AG08395 (cell line): ENCODE results near the gene FGGY.

Source experiments
- DNase-seq: peaks from one replicate; pipeline ENCODE4 v3.0.0; 2012; ENCODE audit warnings: mixed read lengths, low spot score

The FGGY gene

DNA sequence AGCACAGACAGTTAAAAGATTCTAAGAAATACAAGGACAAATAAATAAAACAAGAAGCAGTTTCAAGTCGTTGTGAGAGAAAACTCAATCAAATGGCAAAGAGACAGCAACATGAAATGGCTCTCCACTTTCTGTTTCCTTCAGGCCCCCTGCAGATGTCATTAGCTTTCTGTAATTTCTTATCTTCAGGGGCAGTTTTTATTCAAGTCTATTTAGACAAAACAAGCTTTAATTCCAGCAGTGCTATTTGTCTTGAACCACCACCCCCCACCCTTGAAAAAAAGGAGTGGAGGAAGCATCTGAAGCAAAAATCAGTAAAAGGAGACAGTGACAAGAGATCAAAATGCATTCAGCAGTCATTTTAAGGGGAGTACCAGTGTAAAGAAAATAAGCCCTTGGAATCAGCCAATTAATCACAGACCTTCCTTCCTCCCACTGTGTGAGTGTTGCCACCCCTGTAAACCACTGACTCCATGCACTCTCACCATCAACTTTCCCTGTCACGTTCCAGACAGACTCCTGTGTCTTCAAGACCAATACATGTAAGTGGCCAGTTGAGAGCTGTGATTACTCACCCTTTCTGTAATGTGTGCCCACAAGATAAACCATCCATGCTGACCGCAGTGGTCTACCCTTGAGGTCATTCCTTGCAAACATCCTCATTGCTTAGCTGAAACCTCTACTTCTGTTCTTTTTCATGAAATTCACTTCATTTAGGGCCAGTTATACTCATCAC is 381.8 kb downstream of the FGGY start:
- peak; percentile 83 for DNase-seq

DNA sequence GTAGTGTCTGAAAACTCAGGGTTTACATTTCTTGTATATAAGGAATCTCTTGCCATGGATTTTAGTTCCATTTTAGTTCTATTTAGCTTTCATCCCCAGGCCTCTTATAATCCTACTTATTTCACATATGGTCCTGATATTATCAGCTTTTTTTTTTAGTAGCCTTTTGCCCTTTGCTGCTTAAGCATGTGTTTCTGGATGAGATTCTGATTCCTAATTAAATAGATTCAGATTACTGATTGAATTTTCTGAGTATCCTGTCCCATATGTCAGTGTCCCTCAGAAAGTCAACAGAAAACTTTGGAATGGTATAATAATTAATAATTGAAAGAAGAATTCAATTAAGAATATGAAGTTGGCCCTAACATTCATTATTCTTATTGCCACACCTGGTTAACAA is 383.1 kb downstream of the FGGY start:
- no peak for DNase-seq

DNA sequence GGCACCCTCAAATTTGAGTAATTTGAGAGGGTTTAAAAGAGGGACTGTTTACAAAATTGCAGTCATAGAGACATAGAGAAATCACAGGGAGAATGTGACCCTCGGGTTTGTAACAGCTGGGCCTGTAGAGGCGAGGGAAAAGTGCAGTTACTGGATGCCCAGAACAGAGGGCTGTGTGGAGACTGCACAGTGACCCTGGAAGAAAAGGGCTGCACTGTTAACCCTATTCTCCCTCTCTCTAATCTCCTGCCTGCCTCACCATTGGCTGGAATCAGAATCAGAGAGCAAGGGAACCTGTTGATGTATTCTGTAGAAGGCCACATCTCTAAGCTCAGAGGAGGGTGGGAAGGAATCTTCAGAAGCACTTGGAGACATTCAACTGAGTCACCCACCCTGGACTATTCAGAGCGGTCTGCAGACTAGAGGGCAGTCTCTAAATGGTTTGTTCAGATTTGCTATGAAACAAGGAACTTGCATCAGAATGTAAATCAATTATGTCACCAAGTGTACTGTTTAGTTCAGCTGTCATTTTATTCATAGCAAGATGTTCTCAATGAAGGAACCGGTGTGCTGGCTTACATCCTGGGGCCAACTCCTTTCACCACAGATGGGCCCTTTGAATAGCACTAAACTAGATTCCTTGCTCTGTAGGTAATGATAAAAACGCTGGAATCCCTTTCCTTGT is 385.6 kb downstream of the FGGY start:
- DNase-seq, result no peak

DNA sequence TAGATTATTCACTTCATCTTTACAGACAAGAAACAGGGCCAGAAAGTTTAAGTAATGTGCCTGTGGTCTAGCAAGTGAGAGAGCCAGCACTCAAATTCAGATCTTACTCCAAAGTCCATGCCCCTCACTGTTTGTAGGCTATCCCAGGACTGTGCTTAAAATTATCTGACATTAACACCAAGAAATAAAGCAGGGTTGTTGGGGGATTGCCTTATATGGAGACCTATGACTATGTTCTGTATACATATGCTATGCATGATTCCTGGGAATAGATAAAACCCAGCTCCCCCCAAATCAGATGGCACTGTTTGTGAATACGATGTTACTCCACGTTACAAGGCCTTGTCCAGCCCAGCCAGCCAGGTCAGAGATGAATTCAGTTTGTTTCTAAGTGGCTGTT is 386.3 kb downstream of the FGGY start:
- DNase-seq, result no peak

DNA sequence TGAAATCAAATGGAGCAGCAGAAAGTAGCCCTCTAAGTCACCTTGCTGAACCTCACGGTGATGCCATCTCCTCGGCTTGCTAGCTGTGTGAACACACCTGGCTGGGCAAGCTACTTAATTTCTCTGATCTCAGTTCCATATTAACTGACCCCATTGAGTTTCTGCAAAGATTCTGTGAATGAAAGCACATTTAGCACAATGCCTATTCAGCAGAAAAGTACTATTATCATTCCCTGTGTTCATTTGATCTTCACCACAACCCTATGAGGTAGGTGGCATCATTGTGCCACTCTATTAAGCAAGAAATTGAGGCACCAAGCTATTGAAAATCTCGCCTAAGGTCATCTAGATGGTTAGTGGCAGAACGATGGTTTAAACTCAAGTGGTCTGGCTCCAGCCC is 387.8 kb downstream of the FGGY start:
- DNase-seq, result no peak

DNA sequence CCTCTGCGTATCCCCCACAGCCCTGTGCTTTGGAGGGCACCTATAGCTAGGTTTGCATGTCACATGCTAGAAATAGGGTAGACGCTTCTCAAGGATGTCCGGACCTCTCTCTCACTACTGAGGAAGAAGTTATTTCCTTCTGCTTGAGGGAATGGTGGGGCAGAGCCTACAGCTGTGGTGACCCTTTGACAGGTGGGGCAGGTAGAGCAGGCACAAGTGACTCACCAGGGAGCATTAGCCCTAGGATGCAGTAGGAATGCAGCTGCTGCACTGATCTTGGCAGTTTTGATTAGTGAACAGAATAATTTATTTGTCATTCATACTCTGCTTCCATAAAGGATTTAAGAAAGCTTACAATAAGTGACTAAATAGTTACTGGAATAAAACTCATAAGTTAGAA is 388.2 kb downstream of the FGGY start:
- no peak for DNase-seq

DNA sequence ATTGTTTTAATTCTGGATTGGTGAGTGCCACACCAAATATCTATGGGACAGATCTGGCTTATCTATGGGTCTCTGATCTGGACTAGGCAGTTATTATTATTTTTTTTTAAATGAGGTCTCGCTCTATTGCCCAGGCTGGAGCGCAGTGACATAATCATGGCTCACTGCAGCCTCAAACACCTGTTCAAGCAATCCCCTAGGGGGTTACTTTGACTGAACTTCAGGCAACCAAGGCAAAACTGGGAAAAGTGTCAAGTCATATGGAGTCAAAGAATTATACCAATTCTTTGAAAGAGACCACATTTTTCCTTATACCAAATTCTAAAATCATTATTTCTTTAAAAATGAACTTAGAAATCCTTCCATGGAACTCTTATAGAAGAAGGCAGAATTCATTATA is 388.8 kb downstream of the FGGY start:
- DNase-seq, result no peak

DNA sequence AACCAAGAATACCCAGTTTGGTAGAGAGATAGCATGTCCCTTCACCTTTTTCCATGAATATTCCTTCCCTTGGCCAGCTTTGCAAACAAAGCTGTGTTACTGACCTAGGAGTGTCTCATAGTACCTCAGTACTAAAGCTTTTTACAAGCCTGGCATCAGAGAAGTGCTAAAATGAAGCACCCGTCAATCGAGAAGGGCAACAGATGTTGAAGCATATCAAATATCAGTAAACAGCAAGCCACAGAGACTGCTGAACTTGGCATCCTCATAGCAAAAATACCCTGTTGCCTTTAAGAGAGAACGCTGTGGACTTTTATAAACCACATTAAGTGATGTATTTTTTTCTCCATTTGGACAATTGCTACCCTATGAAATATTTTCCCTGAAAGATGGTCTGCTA is 389.3 kb downstream of the FGGY start:
- DNase-seq, result no peak

DNA sequence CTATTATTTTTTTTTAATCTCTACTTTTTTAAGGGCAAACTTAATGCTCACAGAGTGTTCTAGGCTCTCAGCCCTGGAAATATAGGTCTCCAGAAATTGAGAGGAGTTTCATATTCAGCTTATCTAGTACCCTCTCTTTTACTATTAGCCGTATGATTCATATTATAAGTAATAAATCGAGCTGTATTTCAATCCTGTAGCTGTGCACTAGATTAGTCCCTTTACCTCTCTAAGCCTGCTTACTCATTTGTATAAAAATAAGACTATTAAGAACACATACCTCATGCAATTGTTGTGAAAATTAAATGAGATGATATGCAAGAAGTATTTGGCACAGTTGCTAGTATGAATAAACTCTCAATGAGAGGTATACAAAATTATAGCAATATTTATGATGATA is 389.7 kb downstream of the FGGY start:
- DNase-seq, result no peak

DNA sequence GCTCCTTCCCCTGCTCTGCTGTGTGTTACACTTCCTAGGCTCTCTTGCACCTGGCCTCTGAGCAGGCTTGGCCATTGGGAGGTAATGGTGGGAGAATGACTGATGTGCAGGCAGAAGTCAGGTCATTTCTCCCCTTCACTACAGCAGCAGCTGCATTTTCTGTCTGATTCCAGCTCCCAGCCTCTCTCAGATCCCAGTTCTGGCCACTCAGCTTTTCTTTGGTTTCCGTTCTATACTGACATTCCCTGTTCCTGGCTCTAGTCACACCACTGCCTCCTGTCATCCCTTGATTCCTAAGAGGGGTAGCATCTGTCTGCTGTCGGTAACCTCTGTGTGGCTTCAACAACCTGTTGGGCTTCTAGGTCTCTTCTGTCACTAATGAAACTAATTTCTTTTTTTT is 390.2 kb downstream of the FGGY start:
- DNase-seq, result no peak

DNA sequence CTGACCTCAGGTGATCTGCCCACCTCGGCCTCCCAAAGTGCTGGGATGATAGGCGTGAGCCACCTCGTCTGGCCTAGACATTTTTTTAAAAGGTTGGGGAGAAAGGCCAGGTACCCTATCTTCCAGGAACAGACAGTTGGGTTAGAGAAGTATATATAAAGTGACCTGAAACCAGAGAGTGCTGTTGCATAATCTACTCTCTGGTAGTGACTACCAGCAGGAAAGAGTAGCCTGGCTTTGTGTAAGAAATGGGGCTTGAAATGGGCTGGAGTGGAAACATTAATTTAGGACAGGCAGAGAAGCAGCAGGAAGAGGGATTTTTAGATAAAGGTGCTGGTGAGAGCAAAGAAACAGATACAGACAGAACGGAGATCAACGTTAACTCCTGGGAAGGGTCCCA is 392.1 kb downstream of the FGGY start:
- no peak for DNase-seq

DNA sequence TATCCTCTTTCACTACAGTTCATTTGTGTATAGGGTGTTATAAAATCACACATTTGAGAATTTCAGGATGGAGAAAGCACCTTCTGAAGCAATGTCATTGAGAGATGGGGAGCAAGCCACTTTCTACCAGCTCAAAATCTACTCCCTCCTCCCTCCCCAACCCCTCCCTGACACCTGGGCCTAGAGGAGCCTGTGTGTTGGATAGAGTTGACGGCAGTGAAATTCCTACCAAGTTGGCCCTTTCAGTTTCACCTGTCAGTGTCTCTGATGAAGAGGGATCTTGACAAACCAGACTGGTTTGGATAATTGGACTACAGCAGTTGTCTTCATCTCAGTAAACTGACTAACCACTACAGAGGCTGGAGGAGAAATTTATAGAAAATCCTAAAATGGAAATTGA is 392.8 kb downstream of the FGGY start:
- DNase-seq, result no peak

DNA sequence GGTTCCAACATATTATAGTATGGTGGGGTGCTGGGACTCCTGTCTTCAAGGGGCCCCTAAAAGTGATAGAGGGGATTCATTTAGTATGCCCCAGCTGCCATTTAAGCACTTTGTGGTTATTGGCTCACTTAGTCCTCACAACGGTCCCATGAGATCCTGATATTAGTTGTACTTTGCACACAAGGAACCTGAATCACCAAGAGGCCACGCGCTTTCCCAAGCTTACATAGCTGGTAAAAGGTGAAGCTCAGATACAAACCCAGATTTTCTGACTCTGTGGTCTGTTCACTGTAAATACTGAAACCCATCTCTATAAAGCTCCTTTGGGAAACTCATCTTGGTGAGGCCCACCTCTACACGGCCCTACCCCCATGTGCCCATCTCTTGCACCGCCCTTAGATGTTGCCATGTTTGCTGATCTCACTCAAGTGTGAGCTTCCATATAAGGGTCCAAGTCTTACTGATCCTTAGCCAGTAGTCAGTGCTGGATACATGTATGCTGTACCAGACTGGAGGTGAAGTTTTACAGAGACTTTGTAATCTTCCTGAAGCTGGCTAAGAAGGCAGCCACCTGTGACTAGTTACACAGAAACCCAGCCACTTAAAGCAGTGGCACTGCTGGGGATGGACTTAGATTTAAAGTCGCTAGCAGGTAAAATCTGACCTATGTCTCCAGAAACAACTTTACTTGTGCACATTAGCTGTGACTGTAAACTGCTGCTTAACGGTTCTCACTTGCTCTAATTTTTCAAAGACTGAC is 393.5 kb downstream of the FGGY start:
- no peak for DNase-seq

DNA sequence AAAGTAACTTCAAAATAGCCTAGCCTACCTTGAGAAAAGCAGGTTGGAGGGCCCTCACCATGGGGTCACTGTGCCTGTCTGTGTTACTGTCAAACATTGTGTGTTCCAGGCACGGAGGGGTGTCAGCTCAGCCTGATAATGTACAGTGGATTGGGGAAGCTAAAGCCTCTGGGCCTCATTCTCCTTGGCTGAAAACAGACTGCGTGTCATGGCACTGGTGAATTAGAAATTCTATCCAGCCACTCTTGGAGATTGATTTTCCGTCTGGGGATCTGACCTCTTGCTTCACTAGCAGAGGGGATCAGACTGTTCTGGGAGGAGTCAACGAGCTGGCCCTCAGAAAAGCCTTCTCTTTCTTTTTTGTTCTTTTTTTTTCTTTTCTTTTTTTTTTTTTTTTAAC is 394.4 kb downstream of the FGGY start:
- peak; percentile 20 for DNase-seq

DNA sequence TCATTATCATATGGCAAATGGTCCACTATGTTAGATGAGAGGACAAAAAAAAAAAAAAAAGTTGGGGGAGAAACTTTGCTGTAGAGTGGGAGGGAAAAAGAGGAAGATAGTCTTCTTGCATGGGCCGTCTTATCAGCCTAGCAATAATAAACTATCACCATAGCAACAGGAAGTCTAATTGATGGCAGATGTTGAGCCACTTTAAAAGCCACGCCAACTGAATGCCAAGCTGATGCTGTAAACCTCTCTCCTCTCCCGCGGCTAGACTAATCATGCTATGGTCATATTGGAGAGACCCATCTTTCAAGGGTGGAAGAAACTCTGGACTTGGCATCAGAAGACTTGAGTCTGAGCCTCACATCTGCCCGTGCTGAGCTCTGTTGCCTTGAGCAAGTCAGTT is 395.7 kb downstream of the FGGY start:
- DNase-seq, result peak; percentile 92

DNA sequence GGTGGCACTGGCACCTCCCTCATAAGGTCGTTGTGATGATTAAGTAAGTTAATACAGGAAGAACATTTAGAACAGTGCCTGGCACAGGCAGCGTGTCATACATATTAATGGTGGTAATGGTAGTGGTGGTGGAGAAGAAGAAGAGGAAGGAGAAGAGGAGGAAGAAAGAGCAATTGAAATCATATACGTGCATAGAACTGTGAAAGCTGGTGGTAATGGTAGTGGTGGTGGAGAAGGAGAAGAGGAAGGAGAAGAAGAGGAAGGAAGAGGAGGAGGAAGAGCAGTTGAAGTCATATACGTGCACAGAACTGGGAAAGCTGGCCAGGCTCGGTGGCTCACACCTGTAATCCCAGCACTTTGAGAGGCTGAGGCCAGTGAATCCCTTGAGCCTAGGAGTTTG is 396.5 kb downstream of the FGGY start:
- DNase-seq, result no peak

DNA sequence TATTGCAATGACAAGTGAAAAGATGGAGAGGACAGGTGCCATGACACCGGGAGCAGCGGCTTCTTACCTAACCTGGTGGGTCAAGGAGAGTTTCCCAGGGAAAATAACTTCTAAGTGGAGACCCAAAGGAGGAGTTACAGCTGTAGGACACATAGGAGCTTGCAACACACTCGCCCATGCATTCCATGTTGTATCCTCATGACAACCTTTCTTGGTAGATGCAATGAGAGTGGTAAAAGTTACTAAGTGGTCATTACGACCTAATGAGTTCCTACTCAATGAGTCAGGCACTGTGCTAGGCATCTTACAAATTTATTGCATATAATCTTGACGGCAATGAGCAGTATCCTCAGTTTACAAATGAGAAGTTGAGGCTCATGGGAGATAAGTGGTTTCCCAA is 398.4 kb downstream of the FGGY start:
- no peak for DNase-seq

DNA sequence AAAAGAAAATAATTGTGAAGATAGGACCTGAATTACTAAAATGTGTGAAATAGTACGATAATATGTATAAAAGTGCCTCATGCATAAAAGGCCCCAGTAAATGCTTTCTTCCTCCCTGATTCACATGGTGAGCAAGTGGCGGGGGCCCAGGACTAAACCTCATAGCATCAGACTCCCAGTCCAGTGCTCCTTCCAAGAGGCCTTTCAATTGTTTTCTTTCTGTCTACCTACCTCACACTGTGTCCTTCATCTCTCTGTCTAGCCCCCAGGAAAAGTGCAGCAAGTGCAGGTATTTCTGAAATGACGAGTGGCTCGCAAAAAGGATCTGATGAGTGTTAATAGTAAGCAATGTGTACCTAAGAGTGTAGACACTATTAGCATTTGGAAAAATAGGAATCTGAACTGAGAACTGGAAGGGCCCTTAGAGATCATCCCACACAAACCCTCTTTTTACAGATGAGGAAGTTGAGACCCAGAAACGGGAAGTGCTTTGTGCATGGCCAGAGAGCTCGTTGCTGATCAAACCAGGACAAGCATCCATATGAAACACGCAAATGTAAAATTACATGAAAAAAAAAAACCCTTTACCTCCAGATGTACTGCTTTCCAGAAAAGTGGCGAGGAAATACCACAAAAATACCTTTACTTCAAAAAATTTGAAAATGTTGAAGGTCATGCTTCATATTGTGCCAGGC is 399.7 kb downstream of the FGGY start:
- DNase-seq, result no peak

DNA sequence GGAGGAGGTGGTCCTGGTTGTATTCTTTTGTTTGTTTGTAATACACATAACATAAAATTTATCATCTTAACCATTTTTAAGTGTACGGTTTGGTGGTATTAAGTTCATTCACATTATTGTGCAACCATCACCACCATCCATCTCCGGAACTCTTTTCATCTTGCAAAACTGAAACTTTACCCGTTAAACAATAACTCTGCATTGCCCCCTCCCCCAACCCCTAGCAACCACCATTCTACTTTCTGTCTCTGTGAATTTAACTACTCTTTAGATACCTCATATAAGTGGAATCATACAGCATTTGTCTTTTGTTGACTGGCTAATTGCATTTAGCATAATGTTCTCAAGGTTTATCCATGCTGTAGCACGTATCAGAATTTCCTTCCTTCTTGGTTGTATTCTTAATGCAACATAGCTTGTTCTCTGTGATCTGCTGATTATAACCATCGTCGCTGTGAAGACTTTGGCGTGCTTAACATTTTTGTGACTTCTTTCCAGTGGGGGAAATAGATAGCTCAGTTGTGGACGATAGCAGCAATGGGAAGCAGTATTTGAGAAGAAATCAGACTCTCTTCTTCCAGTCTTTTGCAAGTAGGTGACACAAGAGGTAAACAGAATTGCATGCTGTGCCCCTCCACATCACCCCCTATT is 400.4 kb downstream of the FGGY start:
- DNase-seq, result no peak

DNA sequence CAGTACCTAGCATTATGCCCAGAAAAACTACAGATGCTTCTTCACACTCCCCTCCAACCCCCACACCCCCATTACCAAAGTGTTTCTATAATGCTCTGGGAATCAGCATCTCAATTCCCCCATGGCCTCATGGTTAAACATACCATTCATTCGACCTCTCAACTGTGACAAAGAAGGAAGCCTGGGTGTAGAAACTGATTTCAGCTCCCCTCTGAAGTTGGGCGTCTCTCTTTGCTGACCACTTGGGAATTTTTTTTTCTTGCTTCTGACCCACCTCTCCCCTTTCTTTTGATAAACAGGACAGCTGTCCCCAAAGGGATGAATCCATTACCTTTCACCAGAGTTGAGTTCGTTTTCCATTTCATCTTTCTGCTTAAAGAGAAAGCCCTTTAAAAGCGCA is 401.5 kb downstream of the FGGY start:
- DNase-seq, result no peak

DNA sequence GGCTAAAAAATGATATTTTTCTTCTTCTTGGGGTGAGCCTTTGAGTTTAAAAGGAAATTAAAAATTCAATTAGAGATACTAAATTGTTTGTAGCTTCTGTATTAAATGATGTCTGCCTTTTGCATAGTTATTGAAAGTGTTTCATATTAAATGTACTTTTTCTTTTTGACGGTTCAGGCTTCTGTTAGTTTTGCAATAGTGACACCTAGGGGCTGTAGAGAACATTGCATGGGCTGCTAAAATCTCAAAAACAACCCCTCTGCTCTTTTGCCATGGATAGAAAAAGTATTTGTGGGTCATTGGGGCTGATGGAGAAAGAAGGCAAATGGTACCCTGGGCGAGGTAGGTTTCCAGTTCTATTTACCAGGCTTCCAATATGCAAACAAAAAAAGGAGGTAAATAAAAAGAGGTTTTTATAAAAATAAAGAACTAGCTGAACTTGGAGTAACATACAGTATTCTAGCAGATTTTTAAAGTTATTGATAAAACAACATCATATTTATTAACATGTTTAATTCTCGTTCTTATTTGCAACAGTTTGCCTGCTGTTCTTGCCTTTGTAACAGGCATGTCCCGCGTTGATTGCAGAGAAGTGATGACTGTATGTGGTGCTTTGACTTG is 402.4 kb downstream of the FGGY start:
- peak; percentile 62 for DNase-seq

DNA sequence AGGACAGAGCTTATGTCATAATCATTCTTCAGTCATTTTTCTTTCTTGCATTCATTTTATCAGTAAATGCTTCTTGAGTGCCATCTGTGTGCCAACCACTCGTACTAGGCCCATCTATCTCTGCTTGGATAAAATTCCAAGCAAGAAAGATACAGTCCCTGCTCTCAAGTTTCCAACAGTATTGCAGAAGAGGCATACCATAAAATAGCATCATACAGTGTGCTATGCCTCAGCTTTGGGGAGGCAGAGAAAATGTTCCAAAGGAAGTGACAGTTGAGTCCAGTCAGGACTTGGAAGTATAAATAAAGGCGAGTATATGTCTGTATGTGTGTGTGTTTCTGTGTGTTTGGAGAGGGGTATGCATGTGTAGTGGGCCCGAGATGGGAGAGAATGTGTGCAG is 404.5 kb downstream of the FGGY start:
- no peak for DNase-seq
